HG03460 (cell line): ENCODE data around the gene AP3S2.
"Not testable (repeated sequence)": the region's sequence is repeated elsewhere in the genome, so short reads cannot be mapped to it uniquely, and the experiment has no call there.

Experiments used
- ATAC-seq: cut with Tn5 transposase; IDR thresholded peaks from one replicate; pipeline ENCODE4 v1.9.1; 2021; ENCODE audit not compliant: unreplicated experiment

Gene AP3S2

GRCh38 chr15:89893696-89894447, at the start of gene AP3S2:
Gene AP3S2 (minus strand): TSS chr15:89893994. CDS start chr15:89893949, 45 bp downstream.
- ATAC-seq = peak; percentile 92

- no peak for ATAC-seq
Observed at GRCh38 chr15:89939910-89940309, 46.1 kb upstream of the AP3S2 start.

GRCh38 chr15:89939377-89939776, 45.6 kb upstream of the AP3S2 start:
- not testable (repeated sequence) for ATAC-seq

GRCh38 chr15:89937365-89938350, 43.9 kb upstream of the AP3S2 start:
- ATAC-seq = no peak

GRCh38 chr15:89936786-89937265, 43.0 kb upstream of the AP3S2 start:
- ATAC-seq = no peak

DNA sequence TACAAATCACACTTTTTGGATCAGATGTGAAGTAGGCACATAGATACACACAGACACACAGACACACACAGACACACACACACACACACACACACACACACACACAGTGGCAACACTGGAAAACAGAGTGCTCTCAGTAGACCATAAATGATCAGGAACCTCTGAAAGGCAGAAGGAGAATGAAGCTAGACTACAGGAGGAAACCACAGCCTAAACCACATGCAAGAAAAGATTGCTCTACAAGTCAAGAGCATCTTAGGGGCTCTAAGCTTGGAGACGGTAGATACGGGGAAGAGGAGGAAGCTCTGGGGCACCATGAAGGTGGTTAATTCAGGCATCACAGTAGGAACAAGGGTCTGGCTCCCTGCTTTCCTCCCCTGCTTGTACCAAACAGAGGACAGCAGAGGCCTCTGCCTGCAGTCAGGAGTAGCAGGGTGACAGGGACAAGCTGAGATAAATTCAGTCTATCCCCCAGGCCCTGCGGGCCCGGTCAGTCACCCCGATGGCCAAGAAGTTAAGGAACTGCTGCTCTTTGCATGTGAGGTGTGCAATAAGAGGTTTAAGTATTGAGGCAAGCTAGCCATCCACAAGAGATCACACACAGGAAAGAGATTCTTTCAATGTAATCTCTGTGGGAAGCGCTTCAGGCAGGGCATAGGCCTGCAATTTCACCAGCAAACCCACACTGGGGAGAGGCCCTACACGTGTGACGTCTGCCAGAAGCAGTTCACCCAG, 42.4 kb upstream of the AP3S2 start:
- ATAC-seq = no peak

GRCh38 chr15:89932880-89933279, 39.1 kb upstream of the AP3S2 start:
- ATAC-seq = no peak

- no peak for ATAC-seq
Observed at GRCh38 chr15:89928421-89928820, 34.6 kb upstream of the AP3S2 start.

GRCh38 chr15:89926158-89926557, 32.4 kb upstream of the AP3S2 start:
- no peak for ATAC-seq

GRCh38 chr15:89917442-89918101, 23.8 kb upstream of the AP3S2 start:
- ATAC-seq = no peak

- ATAC-seq = no peak
Observed at GRCh38 chr15:89916660-89917059, 22.9 kb upstream of the AP3S2 start.

DNA sequence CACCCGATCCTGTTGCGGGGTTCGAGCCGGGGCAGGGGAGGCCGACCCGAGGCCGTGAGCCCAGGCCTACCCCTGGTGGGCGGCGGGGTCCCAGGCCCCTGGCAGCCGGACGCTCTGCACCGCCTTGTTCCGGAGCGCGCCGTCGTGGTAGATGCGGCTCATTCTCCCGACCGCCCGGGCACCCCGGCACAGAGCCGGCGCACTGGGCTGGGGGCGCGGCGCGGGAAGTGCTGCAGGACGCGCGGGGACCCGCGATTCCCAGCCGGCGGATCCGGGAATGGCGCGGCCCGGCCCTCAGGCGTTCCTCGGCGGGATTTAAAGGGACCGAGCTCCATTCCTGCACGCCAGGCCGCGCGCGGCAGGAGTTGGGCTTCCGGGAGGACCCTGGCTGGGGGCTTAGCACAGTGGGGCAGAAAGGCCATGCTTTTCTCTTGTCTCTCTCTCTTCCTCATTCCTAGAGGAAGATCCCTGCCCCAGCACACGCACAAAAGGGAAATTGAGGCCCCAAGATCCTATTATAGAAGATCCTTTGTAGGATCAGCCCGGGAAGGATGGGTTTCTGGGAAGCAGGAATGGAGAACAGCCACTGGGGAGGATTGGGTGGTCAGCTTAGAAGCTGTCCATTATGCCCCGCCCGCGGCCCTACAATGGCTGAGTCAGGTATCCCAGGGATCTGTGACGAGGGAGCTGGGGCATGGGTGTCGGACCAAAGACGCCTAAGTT, 19.0 kb upstream of the AP3S2 start, which contains the start of gene ARPIN:
Gene ARPIN, minus strand, starts transcription at position 279 of the 723 bp plus-strand sequence. Its CDS starts 117 bp downstream, at position 162.
- no peak for ATAC-seq

- ATAC-seq = no peak
Observed at GRCh38 chr15:89912145-89912673, 18.4 kb upstream of the AP3S2 start.

DNA sequence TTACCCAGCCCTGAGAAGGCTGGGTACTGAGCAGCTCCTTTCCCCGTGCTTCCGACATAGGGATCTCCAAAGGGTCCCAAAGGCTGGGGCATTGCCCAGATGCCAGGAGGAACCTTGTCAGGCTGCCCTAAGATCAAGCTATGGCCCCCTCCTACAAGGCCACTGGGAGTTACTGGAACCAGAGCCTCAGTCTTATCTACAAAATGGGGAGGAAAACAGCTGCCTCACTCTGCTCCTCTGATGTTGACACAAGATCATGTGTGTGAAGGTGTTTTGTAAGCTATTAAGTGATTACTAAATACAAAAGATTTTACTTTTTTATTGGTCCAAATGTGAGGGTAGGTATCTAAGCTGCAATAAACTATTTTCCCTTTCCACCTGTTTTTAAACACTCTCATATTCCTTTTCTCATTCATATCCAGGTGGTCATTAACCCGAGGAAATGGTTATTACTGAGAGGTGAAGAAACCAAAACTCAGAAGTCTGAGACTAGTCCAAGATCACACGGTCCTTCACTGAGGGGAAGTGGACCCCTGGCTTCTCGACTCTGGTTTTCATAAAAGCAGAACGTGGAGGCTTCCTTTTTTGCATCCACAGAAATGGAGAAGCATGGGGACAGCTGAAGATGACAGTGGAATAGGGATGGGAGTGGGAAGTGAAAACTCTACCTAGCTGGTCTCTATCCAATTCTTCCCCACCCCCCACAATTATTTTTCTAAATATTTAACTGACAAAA, 17.3 kb upstream of the AP3S2 start:
- ATAC-seq = no peak

GRCh38 chr15:89909611-89910010, 15.8 kb upstream of the AP3S2 start:
- ATAC-seq = no peak

- no peak for ATAC-seq
Observed at GRCh38 chr15:89908226-89908625, 14.4 kb upstream of the AP3S2 start.

- no peak for ATAC-seq
Observed at GRCh38 chr15:89907289-89907688, 13.5 kb upstream of the AP3S2 start.

- ATAC-seq = no peak
Observed at GRCh38 chr15:89905846-89906378, 12.1 kb upstream of the AP3S2 start.
